OCI-LY7 (cell line): ENCODE results near the gene SNX15. TPM values are rescaled to one million over a fixed set of nuclear protein-coding genes. Genes with fewer than 3 reads are reported as not detected.

ENCODE experiments used
- BruUV-seq: library from RNA; stranded (reverse); fragments of 400-500 nt; replicated peaks from 2 replicates; lab custom pipeline; 2021; lab: Mats Ljungman, UMichigan
- CTCF ChIA-PET: fragments of 300-600 bp; sonication (Branson Sonifier 250); formaldehyde crosslinking; loops from one replicate; lab custom pipeline; 2022; ENCODE audit warnings: antibody characterized with exemption; ENCODE audit not compliant: unreplicated experiment; lab: Charles Lee
- POLR2A ChIA-PET: fragments of 300-600 bp; sonication (Branson Sonifier 250); formaldehyde crosslinking; loops from one replicate; lab custom pipeline; 2022; ENCODE audit warnings: antibody characterized with exemption; lab: Charles Lee
- DNase-seq: peaks from one replicate; pipeline ENCODE4 v3.0.0-alpha.2; 2015; ENCODE audit warnings: low spot score
- H2AFZ ChIP-seq: fragments of 200-600 bp; sonication (generic), shearing (Covaris generic); 2 replicates; pipeline ENCODE4 v1.6.1; 2014; ENCODE audit warnings: mild to moderate bottlenecking, antibody characterized with exemption, low read length, moderate library complexity
- H3K27ac ChIP-seq: fragments of 200-600 bp; sonication (generic); 2 replicates; pipeline ENCODE4 v1.5.1; 2014; ENCODE audit warnings: mixed run types, low read depth, mild to moderate bottlenecking, moderate library complexity, low read length, inconsistent platforms; ENCODE audit not compliant: poor library complexity, severe bottlenecking
- H3K36me3 ChIP-seq: fragments of 200-600 bp; sonication (generic); 2 replicates; pipeline ENCODE4 v1.6.1; 2014; ENCODE audit warnings: mild to moderate bottlenecking, antibody characterized with exemption, low read length, moderate library complexity, mixed read lengths; ENCODE audit not compliant: insufficient read depth
- H3K4me1 ChIP-seq: fragments of 200-600 bp; sonication (generic); 2 replicates; pipeline ENCODE4 v1.5.1; 2014; ENCODE audit warnings: mild to moderate bottlenecking, low read length; ENCODE audit not compliant: insufficient read depth, poor library complexity, severe bottlenecking
- H3K4me2 ChIP-seq: fragments of 200-600 bp; sonication (generic); 2 replicates; pipeline ENCODE4 v1.6.1; 2014; ENCODE audit warnings: mild to moderate bottlenecking, low read length
- H3K4me3 ChIP-seq: fragments of 200-600 bp; sonication (generic); 2 replicates; pipeline ENCODE4 v1.5.1; 2014; ENCODE audit warnings: mild to moderate bottlenecking, low read depth, low read length; ENCODE audit not compliant: poor library complexity, severe bottlenecking
- H3K79me2 ChIP-seq: fragments of 200-600 bp; sonication (generic); 2 replicates; pipeline ENCODE4 v1.6.1; 2016; ENCODE audit warnings: low read depth, mild to moderate bottlenecking, low read length, moderate library complexity, mixed read lengths; ENCODE audit not compliant: insufficient read depth
- H3K9me2 ChIP-seq: fragments of 200-600 bp; sonication (generic); 2 replicates; pipeline ENCODE4 v1.6.1; 2016; ENCODE audit warnings: mild to moderate bottlenecking, low read length, mixed read lengths; ENCODE audit not compliant: insufficient read depth
- H3K9me3 ChIP-seq: fragments of 200-600 bp; sonication (generic); 2 replicates; pipeline ENCODE4 v1.6.1; 2014; ENCODE audit warnings: mild to moderate bottlenecking, mixed run types, low read length, mixed read lengths
- H4K20me1 ChIP-seq: fragments of 200-600 bp; sonication (generic); 2 replicates; pipeline ENCODE4 v1.6.1; 2014; ENCODE audit warnings: mild to moderate bottlenecking, antibody characterized with exemption, low read length, moderate library complexity, mixed read lengths; ENCODE audit not compliant: insufficient read depth
- EZH2phosphoT487 ChIP-seq: fragments of 200-600 bp; sonication (generic); IDR thresholded peaks from 2 replicates; pipeline ENCODE4 v1.6.1; 2018; ENCODE audit warnings: low read depth, borderline replicate concordance, mild to moderate bottlenecking, mixed run types, antibody characterized with exemption, low read length, moderate library complexity, mixed read lengths
- intact Hi-C: fragments of 100-400 bp; cut with micrococcal nuclease; formaldehyde crosslinking; loops from one replicate; pipeline ENCODE4 v1.10.0; 2022; ENCODE audit not compliant: unreplicated experiment
- total RNA-seq, 2 experiments: library from RNA; depleted of rRNA in 1 of 2; stranded (reverse); fragments of >200 nt in 1 of 2; shearing (Covaris generic) in 1 of 2; gene quantifications; 2 replicates each; pipeline ENCODE4 v1.2.3, GENCODE V29; 2014 to 2022
- TF ChIP-seq, protein P1 (sequence below): fragments of 200-600 bp; sonication (generic); conservative IDR thresholded peaks from 2 replicates; pipeline ENCODE4 v1.5.1; 2014; ENCODE audit warnings: mild to moderate bottlenecking, antibody characterized with exemption, low read length, moderate library complexity, mixed read lengths

The SNX15 gene
- total RNA-seq, 2 experiments from 2014 or later = 25.9 to 28.3 TPM

DNA sequence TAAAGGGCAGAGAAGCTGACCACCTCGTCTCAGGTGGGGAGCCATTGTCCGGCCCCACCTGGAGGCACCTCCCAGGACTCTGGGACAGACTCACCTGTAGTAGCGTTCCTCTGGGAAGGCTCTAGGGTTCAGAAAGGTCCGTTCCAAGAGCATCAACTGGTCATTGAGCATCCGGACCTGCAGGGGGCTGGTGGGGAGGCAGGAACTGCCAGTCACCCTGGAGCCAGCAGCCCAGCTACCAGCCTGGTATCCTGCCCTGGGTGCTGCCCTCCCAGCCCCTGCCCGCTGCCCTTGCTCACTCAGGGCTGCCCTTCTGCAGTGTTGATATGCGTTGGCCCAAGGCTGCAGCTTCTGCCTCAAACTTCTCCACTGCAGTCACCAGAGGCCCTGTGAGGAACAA is 18.5 kb downstream of the SNX15 start:
- Histone ChIP-seq H3K9me2 (no peaks in the 10 kb centered on the region), H4K20me1 (no peaks in the 10 kb centered on the region), H3K4me2 (no peak overlapping the region), H3K27ac (no peak overlapping the region), H3K4me3 (no peak overlapping the region), H3K9me3 (no peaks in the 10 kb centered on the region), H3K79me2 (peaks cover 23% of the 10 kb centered on the region; the same call in 1 of the 2 replicates), H3K36me3 (peaks cover 43% of the 10 kb centered on the region), H2AFZ (no peak overlapping the region), H3K4me1 (peaks cover 12% of the 10 kb centered on the region)
- TF ChIP-seq, protein P1, sequence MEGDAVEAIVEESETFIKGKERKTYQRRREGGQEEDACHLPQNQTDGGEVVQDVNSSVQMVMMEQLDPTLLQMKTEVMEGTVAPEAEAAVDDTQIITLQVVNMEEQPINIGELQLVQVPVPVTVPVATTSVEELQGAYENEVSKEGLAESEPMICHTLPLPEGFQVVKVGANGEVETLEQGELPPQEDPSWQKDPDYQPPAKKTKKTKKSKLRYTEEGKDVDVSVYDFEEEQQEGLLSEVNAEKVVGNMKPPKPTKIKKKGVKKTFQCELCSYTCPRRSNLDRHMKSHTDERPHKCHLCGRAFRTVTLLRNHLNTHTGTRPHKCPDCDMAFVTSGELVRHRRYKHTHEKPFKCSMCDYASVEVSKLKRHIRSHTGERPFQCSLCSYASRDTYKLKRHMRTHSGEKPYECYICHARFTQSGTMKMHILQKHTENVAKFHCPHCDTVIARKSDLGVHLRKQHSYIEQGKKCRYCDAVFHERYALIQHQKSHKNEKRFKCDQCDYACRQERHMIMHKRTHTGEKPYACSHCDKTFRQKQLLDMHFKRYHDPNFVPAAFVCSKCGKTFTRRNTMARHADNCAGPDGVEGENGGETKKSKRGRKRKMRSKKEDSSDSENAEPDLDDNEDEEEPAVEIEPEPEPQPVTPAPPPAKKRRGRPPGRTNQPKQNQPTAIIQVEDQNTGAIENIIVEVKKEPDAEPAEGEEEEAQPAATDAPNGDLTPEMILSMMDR = no peak
- TF ChIP-seq EZH2phosphoT487 = no peak
- DNase-seq = no peak
- no TSS peak for BruUV-seq
- ChIA-PET POLR2A (no interaction called here), CTCF (no interaction called here)
- intact Hi-C loops = no loop called here

DNA sequence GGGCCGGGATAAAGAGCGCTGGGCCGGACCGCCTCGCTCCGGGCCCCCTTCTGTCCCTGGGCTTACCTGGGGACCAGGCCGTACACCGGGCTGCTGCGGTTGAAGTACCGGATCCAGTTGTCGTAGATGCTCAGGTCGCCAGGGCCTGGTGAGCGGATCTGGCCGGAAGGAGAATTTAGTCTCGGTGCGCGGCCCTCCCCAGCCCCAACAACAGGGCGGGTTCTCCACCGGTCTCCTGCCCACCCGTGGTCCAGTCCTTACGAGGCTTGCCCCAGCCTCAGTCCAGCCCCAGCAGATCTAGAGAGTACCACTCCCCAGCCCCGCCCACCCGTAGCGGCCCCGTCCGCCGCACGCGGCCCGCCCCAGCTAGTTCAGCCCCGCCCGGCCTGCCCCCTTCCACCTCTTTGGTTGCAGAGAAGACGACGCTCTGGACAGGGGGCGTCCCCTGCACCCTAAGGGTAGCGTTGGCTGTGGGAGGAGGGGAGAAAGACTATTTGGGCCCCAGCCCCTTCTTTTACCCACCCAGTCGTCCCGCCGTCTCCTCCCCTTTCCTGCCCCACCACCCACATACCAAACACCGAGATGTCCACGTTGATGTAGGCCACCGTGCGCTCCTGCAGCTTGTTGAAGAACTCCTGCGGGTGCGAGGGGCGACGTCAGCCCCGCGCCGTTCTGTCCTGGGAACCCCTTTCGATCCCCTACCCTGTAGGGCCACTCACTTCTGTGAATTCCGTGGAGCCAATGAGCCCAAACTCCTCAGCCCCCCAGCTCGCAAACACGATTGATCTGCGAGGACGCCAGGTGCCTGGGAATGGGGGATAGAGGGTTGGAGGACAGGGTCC is 20.6 kb downstream of the SNX15 start:
- Histone ChIP-seq H2AFZ (no peak overlapping the region), H3K36me3 (peaks cover 38% of the 10 kb centered on the region)

More for the DNA sequence above, 20.6 kb downstream of the SNX15 start:
- Histone ChIP-seq H3K4me1 (peaks cover 3% of the 10 kb centered on the region), H3K4me3 (no peak overlapping the region), H3K79me2 (peaks cover 9% of the 10 kb centered on the region; the same call in 1 of the 2 replicates), H3K4me2 (no peak overlapping the region), H3K27ac (no peak overlapping the region), H3K9me2 (no peaks in the 10 kb centered on the region), H3K9me3 (no peaks in the 10 kb centered on the region), H4K20me1 (no peaks in the 10 kb centered on the region)
- DNase-seq = no peak
- intact Hi-C loops = no loop called here
- TF ChIP-seq, protein P1 = no peak
- no peak for TF ChIP-seq EZH2phosphoT487
- ChIA-PET CTCF (no interaction called here), POLR2A (no interaction called here)
- no TSS peak for BruUV-seq
